GM12872 (cell line): ENCODE results near the gene FLT4.

ENCODE experiments used
- CTCF ChIP-seq: IDR thresholded peaks from 3 replicates; pipeline ENCODE4 v1.5.1; 2011; ENCODE audit warnings: low read depth, mild to moderate bottlenecking, low read length, moderate library complexity; ENCODE audit not compliant: insufficient read depth

The FLT4 gene

DNA sequence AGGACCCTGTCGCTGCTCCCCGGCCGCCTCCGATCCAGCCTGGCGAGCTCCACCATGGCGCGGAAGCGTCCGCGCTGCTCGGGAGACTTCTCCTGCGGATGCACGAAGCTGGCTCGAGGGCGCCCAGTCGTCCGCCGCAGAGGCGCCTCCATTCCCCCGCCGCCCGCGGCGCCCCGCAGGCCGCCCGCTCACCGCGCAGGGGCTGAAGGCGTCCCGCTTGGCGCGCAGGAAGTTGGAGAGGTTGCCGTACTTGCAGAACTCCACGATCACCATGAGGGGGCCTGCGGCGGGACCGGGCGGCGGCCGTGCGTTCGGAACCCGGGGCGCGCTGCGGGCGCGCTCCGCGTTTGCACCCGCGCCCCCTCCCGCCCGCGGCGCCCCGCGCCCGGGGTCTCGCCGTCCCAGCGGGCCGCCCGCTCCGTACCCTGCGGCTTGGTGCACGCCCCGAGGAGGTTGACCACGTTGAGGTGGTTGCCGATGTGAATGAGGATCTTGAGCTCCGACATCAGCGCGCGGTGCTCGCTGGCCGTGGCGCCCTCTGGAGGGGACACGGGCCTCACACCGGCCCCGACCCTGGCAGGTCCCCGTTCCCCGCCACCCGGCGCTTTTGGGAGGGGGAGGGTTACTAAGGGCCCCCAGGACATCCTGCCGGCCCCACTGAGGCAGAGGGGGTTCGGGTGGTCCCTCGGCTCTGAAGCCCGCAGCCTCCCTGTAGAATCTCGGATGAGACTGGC is 30.4 kb downstream of the FLT4 start:
- TF ChIP-seq CTCF, result no peak

GRCh38 chr5:180618487-180618828 is 30.9 kb downstream of the FLT4 start:
- TF ChIP-seq CTCF, result no peak

GRCh38 chr5:180613814-180614188 is 35.6 kb downstream of the FLT4 start:
- no peak for TF ChIP-seq CTCF

DNA sequence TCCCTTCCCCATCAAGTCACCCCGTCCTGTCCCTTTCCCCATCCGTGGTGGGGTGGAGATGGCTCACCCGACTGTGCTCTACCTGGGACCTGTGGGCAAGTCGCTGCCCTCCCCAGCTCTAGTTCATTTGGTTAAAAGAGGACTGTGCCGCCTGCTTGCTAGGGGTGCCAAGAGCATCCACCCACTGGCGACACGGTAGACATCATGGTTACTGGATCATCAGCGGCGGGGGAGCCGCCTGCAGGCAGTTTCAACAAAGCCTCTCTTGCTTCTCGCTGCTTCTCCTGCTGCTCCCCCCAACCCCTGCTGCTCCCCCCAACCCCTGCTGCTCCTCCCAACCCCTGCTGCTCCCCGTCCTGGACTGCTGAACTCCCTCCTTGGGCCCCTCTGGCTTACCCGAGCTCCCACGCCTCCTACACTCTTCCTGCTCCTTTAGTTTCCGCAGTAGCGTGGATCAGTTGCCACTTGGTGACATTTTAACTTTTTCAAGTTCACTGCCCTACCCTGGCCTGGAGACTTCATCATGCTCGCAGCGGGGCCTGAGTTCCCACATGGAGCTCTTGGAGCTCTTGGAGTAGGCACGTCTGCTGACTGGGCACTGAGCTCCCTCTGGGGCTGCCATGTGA is 36.1 kb downstream of the FLT4 start:
- no peak for TF ChIP-seq CTCF

DNA sequence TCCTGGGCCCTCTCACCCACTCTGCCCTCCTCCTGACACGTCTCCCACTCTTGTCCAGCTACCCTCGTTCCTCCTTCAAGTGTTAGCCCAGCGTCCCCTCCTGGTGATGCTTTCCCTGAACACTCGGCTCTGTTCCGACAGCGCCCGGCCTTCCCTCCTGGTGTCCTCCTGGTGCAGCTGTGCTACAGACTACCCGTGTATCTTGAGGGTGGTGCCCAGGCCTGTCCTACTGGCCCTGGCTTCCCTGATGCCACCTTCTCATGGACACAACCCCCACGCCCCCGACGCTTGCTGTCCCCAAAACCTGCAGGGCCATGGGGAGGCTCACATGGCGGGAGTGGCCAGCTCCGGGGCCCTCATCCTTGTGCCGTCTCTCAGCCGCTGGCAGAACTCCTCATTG is 36.7 kb downstream of the FLT4 start:
- TF ChIP-seq CTCF, result no peak

DNA sequence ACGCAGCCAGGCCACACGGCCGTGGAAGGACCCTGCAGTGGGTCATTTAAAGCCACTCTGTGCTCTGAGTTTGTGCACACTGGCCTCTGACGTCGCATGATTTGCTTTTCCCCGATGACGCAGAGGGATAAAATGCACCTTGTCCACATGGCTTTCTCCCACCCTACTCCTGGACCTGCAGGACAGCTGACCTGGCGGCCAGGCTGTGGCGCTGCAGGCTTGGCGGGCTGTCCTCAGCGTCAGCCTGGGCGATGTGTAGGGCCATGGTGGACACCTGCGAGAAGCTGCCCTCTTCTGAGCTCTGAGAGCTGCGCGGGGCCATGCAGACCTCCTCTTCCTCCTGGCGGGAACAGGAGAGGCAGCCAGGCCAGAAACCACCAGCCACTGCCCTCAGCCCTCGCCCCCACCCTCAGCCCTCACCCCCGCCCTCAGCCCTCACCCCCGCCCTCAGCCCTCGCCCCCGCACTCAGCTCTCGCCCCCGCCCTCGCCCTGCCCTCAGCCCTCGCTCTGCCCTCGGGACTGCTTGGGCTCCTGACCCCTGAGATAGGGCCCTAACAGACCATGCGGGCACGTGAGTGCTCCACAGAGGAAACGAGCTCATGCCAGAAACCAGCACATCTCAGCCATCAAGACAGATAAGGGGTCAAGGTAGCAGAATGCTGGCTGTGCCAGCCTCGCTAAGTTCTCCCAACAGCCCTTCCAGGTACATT is 38.1 kb downstream of the FLT4 start:
- TF ChIP-seq CTCF, result no peak

GRCh38 chr5:180609817-180610550 is 39.4 kb downstream of the FLT4 start:
- TF ChIP-seq CTCF, result no peak
